GM18505 (cell line): ENCODE data around the gene ANKRD33B.
"Not testable (repeated sequence)": the region's sequence is repeated elsewhere in the genome, so short reads cannot be mapped to it uniquely, and the experiment has no call there.

ENCODE experiments used
- ATAC-seq: cut with Tn5 transposase; IDR thresholded peaks from one replicate; pipeline ENCODE4 v1.9.1; 2021; ENCODE audit not compliant: unreplicated experiment
- POLR2A ChIP-seq: IDR thresholded peaks from 4 replicates; pipeline ENCODE4 v1.6.1; 2011; ENCODE audit warnings: borderline replicate concordance; ENCODE audit not compliant: insufficient read depth, insufficient read length; ENCODE audit errors: extremely low read depth

The ANKRD33B gene

DNA sequence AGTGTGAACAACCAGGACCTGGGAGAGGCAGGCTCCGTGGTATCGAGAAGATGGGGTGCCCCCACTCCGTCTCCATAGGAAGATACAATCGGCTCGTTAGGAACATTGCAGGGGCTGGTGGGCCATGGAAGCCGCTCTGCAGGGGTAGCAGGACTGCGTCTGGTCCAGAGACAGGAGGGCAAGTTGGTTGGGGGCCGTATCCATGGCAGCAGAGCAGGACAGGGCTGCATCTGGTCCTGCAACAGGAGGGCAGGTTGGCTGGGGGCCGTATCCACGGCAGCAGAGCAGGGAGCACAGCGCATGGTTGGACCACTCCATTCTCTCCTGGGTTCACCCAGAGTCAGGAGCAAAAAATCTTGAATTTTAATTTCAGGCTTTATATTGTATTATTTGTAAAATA lies 98.2 kb downstream of the ANKRD33B start:
- no peak for TF ChIP-seq POLR2A

DNA sequence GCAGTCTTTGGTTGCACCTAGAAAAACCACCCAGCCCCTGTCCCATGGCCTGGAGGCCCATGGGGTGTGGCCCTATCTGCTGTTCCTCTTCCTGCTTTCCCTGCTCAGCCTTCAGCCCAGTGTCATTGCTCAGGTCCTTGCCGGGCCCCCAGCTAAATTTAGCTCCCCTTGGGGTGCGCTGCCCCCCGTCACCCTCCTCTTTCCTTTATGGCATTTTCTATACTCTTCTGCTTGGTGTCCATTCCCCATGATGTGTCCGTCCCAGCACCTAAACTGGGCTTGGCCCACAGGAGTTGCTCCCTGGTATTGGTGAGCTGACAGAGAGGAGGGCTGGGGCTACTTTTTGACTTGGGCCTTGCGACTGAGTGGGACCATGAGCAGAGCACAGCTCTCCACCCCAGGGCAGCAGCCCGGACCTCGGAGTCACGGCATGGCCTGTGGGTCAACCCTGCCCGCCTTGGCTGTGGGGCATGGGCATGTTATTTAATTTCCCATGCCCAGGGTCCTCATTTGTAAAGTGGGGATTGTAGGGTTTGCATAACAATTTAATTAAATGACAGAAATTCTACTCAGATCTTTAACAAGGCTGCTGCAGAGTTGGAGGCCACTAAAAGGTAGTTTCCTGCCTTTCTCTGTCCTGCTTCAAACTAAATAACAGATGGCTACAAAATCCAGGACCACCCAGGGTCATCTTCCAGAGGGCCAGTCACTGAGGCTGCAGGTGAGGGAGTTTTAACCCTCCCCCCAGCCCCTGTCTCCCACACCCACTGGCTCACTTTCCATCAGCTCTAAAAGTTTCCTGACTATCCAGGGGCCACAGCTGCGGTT lies 99.0 kb downstream of the ANKRD33B start:
- no peak for ATAC-seq
- no peak for TF ChIP-seq POLR2A

More for the DNA sequence above, 98.2 kb downstream of the ANKRD33B start:
- no peak for ATAC-seq

- ATAC-seq, result no peak
- TF ChIP-seq POLR2A, result no peak
Measured at GRCh38 chr5:10663489-10664179, 99.8 kb downstream of the ANKRD33B start.

GRCh38 chr5:10664180-10664769 lies 100.4 kb downstream of the ANKRD33B start:
- ATAC-seq, result not testable (repeated sequence)

GRCh38 chr5:10665799-10666198 lies 101.9 kb downstream of the ANKRD33B start:
- no peak for ATAC-seq

GRCh38 chr5:10666531-10667299 lies 102.8 kb downstream of the ANKRD33B start:
- no peak for TF ChIP-seq POLR2A
- ATAC-seq, result no peak

More at GRCh38 chr5:10665799-10666198, 101.9 kb downstream of the ANKRD33B start:
- TF ChIP-seq POLR2A, result no peak

GRCh38 chr5:10667431-10668057 lies 103.7 kb downstream of the ANKRD33B start:
- TF ChIP-seq POLR2A, result no peak
- ATAC-seq, result no peak

- no peak for ATAC-seq
Measured at GRCh38 chr5:10668697-10669096, 104.8 kb downstream of the ANKRD33B start.

GRCh38 chr5:10669983-10670382 lies 106.1 kb downstream of the ANKRD33B start:
- ATAC-seq, result no peak
- no peak for TF ChIP-seq POLR2A

More at GRCh38 chr5:10668697-10669096, 104.8 kb downstream of the ANKRD33B start:
- TF ChIP-seq POLR2A, result no peak

GRCh38 chr5:10671041-10672008 lies 107.5 kb downstream of the ANKRD33B start:
- TF ChIP-seq POLR2A, result no peak
- no peak for ATAC-seq

GRCh38 chr5:10672146-10673016 lies 108.5 kb downstream of the ANKRD33B start:
- no peak for TF ChIP-seq POLR2A
- no peak for ATAC-seq
